Fibroblast of lung (primary cell): ENCODE data around the gene GPER1.

Source experiments
- EZH2 ChIP-seq: IDR thresholded peaks from 2 replicates; pipeline ENCODE4 v1.5.1; 2012; ENCODE audit warnings: low read length, control low read depth, mild to moderate bottlenecking; ENCODE audit errors: missing control alignments
- TF ChIP-seq, protein P1 (sequence below), 2 donors: IDR thresholded peaks in 1 of 2; conservative IDR thresholded peaks in 1 of 2; 1 replicate in 1 of 2; 2 replicates in 1 of 2; pipeline ENCODE4 v1.5.1; 2011 to 2012; ENCODE audit warnings: low read length in 2 of 2, control low read depth in 1 of 2, inconsistent platforms in 1 of 2, low read depth in 1 of 2, mild to moderate bottlenecking in 1 of 2

DNA sequence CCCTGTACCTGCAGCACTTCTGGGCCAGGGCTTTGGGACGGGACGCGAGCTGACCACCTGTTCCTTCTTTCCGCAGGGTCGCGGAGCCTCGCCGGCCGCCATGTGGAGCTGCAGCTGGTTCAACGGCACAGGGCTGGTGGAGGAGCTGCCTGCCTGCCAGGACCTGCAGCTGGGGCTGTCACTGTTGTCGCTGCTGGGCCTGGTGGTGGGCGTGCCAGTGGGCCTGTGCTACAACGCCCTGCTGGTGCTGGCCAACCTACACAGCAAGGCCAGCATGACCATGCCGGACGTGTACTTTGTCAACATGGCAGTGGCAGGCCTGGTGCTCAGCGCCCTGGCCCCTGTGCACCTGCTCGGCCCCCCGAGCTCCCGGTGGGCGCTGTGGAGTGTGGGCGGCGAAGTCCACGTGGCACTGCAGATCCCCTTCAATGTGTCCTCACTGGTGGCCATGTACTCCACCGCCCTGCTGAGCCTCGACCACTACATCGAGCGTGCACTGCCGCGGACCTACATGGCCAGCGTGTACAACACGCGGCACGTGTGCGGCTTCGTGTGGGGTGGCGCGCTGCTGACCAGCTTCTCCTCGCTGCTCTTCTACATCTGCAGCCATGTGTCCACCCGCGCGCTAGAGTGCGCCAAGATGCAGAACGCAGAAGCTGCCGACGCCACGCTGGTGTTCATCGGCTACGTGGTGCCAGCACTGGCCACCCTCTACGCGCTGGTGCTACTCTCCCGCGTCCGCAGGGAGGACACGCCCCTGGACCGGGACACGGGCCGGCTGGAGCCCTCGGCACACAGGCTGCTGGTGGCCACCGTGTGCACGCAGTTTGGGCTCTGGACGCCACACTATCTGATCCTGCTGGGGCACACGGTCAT, 30.3 kb upstream of the GPER1 start:
- TF ChIP-seq, protein P1, sequence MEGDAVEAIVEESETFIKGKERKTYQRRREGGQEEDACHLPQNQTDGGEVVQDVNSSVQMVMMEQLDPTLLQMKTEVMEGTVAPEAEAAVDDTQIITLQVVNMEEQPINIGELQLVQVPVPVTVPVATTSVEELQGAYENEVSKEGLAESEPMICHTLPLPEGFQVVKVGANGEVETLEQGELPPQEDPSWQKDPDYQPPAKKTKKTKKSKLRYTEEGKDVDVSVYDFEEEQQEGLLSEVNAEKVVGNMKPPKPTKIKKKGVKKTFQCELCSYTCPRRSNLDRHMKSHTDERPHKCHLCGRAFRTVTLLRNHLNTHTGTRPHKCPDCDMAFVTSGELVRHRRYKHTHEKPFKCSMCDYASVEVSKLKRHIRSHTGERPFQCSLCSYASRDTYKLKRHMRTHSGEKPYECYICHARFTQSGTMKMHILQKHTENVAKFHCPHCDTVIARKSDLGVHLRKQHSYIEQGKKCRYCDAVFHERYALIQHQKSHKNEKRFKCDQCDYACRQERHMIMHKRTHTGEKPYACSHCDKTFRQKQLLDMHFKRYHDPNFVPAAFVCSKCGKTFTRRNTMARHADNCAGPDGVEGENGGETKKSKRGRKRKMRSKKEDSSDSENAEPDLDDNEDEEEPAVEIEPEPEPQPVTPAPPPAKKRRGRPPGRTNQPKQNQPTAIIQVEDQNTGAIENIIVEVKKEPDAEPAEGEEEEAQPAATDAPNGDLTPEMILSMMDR (conservative IDR thresholded peaks at IDR 0.05 in 1 of 2, IDR thresholded peaks at IDR 0.05 in 1 of 2; ENCODE audit: low read depth in 1 of 2, low read length in 2 of 2) = no peak
- no peak for TF ChIP-seq EZH2
